Fibroblast of skin of back (primary cell): ENCODE results near the gene IFIT1.
"Not testable (repeated sequence)": the region's sequence is repeated elsewhere in the genome, so short reads cannot be mapped to it uniquely, and the experiment has no call there.

Experiments used
- DNase-seq: peaks from one replicate; pipeline ENCODE4 v3.0.0-alpha.2; 2013

IFIT1 gene

DNA sequence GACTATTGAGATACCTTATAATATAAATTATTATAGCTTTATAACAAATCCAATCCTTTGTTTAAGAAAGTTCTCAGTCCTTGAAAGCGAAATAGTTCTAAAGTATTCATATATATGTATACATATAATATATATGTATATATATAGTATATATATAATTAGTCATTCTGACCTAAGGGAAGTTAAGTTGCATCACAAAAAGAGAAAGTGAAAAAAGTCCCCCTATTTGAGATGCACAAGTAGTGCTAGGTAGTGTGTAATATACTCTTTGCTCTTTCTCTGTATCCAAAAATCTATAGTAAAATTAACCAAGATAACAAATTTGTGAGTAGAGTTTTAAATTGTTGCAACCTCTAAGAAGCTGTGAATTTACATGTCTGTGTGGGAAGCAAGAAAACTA lies 27.9 kb upstream of the IFIT1 start:
- DNase-seq = no peak

DNA sequence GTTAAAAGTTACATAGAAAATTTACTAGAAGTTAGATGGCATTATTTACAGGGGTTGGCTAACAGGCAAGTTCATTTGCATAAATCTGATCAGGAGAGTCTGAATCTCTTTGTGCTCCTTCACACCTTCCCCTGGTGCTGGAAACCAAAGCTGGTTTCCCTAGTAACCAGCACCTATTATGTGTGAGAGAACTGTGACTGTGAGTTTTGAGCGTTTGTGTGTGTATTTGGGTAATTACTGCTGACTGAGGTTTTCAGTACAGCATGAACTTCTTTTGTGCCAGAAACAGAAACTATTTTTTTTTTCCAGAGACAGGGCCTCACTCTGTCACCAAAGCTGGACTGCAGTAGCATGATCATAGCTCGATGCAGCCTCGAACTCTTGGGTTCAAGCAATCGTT lies 24.9 kb upstream of the IFIT1 start:
- no peak for DNase-seq

DNA sequence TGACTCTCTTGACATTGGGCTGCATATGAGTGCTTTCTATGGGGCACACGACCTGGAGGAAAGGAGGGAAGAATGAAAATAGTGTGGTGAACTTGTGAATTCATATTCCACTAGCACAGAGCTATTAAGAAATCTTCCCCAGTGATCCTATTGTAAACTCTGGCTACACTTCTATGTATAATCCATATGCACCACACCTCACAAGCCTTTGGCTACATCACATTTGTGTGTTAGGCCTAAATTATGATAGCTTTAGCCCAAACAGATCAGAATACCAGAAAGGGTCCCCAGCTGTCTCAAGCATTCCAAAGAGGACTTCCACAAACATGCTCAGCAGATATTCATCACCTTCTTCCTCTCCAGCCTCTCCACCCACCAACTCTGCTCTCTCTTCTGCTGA lies 24.3 kb upstream of the IFIT1 start:
- DNase-seq = no peak

DNA sequence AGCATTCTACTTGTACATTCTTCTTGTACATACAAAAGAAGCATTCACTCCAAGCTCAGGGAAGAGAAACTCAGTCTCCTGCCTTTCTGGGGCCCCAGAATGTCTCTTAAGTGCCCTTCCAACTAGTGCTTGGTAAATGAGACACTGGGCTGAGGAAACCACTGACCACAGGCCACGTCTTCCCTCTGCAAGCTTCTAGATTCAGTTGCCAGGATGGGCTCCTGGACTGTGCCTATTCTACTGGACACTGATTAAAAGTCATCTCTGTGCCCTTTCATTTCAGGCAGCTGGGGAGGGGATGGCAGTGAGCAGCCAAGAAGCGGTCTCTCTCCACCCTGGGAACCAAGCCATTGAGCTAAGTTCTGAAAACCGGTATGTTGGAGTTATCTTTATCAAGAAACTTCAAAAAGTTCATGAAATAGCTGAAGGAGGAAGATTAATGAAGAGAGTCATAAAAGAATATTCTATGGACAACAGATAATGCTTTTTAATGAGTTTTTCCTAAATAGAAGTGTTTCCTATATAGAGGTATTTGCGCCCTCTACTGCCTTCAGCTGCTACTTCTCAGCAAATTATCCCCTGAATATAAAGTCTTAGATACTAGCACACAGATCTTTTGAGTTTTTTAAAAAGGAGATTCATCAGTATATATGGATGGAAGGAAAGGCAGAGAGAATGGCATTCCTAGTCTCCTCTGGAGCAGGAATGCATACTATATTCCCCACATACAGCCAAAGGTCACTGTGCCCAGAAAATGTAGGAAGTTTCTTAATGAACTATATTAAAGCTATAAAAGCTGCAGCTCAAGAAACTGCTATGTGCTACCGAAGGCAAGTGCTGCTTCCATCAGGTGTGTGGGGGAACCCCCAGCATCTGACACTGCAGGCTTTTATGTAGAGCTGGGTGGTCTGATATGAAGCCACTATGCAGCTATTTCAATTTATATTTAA lies 23.0 kb upstream of the IFIT1 start:
- DNase-seq = peak; percentile 45

DNA sequence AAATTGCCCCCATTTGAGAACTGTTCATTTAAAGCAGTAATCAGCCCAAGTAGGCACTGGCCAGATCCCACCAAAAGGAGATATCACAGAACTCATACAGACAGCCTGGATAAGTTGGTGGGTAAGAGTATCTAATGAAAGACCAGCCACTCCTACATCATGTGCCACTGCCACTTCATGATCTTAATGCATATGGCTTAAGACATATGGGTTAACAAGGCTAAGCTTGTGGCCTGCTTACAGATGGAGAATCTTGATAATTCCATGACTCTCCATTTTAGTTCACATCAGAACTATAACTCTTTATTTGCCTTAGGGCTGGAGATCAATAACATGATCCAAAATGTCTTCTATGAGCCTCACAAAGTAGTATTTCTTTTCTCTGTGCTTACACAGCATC lies 21.3 kb upstream of the IFIT1 start:
- no peak for DNase-seq

DNA sequence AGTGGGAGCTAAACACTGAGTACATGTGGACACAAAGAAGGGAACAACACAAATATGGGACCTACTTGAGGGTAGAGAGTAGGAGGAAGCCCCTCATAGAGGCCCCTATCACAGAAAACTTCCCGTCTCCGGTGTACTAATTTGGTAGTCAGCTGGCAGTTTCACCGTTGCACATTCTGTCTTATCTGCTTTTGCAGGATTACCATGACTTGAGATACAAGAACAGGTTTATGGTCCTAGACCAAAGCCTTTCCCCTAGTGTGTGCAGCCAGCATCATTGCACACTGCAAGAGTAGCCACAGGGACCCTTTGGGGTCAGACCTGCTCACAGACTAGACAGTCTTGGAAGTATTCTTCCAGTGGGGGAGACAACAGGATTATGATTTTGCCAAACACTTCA lies 20.4 kb upstream of the IFIT1 start:
- DNase-seq = no peak

DNA sequence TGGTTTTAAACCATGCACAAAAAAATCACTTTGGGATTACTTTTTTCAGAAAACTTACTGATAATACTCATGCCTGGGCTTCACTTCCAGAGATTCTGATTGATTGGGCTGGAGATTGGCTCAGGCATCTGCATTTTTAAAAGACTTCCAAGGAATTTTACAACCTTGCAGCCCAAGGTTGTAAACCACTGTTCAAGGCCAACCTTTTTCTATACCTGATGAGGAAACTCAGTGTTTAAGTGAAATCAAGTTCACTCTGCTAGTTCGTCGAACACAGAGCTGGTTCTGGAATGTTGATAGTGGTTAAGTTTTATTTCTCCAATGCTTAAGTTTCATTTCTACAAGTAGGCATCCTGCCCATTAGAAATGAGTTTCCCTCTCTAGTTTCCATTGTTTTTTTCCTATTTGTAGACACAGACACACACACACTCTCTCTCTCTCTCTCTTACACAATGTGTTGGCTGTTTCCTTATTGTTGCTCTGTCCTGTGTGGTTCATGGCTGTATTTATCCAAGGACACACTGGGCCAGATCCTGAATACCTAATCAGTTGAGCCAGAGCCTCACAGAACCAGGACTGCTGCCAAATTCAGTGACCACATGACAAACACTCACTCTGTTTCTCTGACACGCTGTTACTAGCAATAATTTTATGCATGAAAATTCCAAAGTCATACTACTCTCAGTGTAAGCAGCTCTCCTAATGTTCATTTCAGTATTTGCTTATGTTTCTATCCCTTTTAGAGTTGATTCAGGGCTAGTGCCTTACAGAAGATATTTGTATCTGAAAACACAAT lies 18.3 kb upstream of the IFIT1 start:
- DNase-seq = peak; percentile 82

DNA sequence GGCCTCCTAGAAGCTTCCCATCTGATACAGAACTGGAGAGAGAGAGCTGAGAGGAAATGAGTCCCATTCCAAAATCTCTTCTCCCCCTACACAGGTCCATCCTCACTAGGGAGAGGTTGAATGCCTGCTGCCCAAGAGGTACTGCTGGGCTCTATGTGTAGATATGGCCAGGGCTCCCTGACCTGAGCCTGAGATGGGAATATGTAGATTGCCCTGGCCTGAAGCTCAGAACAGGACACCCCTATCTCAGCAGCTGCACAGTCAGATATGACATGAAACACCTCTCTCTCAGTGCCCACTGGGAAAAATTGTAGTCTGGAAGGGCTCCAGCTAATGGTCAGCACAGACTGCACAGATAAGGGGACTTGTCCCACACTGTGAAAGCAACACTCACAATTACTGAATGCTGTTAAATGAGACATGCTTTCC lies 17.7 kb upstream of the IFIT1 start:
- DNase-seq = no peak

DNA sequence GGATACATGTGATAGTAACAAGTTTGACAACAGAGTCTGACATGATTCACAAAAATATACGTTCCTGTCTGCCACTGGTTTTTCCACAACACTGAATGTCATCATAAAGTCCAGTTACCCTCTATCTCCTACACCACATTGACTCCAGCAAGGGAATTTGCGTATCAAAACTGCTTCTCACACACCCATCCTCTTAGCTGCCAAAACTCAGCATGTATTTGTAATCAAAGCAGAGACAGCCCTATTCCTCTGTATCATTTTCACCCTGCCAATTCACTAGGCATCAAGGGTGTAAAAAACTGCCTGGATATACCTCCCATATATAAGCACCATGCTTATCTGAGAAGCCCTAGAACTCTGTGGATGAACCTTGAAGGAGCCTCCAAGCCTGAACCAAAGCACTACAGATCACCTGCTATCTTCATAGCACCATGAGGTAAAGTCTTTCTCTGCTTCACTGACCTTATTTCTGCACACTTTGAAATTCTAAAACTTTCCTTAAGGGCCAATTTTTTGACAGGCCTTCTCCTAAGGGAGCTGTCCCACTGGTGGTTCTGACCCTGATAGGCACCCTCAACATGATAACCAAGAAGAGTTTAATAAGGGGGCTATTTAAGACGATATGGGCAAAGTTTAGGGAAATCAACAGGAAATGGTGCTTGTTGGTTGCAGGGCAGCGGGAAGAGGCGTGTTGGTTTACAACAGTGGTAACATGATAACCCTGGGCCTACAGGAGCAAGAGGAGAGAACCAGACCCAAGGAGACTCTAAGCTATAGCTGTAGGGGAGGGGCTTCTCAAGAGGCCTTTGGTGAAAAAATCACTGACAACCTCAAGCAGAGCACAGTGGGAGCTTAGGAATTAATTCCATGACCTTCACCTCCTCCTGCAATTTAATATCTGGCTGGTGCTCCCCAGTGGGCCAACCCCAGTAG lies 14.5 kb upstream of the IFIT1 start, which contains the start of gene IFIT1B:
Gene IFIT1B (plus strand): TSS at position 352 of the 933 bp plus-strand sequence. CDS start 80 bp downstream, at position 432.
- DNase-seq = no peak

DNA sequence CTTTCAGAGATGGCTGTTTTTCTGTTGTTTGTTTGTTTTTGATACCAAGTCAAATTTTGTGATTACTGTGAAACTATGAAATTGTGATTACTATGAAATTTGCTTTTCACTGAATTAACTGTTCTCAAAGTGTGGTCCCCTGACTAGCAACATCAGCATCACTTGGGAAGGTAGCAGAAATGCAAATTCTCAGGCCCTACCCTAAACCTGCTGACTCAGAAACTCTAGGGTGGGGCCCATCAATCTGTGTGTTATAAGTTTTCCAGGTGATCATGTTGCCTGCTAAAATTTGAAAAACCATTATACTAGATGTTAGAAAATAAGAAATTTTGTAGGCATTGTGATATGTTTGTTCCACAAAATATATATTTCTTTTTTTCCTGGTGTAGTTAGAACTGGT lies 13.3 kb upstream of the IFIT1 start:
- DNase-seq = no peak

DNA sequence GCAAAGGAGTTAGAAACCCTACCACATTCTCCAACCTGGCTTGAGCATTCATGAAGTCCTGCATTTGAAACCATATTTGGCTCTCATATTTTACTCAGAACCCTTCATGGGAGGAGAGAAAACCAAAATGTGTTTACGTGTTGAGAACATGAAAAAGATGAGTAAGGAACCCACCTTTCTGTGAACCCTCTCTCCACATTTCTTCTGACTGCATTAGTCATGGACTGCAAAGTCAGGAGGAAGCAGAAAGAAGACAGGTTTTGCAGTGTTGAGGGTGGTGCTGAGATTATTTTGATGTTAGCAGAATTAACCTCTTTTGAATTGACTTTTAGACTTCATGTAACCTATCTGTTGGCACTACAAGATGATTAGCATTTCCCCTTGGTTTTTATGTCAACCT lies 9.7 kb upstream of the IFIT1 start:
- DNase-seq = no peak

DNA sequence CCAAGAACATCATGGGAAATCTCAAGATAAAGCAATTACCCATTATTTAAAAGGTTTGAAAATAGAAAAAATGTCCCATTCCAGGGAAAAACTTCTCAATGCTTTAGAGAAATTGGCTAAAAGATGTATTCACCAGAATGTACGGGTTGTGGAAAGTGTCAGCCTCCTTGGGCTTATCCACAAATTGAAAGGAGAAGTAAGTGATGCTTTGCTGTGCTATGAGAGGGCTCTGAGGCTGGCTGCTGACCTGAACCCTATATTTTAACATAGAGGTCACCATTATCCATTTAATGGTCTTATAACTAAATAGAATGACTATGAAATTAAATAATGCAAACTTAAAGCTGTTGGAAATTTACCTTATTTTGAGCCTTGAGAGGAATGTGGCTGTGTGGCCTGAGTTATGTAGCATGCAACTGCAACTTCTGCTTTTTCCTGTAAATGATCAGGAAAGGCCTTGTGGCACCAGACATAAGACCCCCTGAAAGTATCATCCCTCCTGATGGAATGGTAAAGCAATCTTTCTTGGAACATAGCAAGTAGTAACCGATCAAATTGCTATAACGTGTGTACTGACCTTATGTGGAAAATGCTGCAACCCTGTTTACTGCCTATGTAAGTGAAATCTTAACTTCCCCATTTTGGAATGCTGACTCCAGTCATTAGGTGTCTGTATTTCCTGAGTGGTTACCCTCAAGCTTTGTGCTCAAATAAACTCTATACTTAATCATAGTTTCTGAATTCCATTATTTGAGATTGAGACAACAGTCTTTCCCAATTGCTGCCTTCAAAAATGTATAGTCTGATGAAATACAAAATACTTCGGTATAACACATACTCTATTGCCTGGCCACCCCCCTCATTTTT lies 7.7 kb upstream of the IFIT1 start:
- DNase-seq = no peak

DNA sequence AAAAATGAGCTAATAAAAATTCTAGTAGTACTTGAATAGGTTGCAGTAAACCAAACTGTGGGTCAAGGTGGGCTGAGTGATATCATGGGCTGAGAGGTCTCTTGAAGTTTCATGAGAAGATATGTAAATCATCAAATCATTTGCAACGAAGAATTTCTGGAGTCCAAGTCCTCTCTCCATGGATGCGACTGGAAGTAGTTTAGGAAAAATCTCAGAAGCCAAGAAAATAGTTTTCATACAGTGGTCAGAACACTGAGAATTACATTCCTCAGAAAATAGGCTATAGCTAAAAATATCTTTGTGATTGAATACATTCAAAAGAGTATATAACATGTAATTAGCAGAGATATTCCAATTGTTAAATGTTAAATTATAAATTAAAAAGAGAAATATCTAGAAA lies 3.6 kb upstream of the IFIT1 start:
- DNase-seq = peak; percentile 26

DNA sequence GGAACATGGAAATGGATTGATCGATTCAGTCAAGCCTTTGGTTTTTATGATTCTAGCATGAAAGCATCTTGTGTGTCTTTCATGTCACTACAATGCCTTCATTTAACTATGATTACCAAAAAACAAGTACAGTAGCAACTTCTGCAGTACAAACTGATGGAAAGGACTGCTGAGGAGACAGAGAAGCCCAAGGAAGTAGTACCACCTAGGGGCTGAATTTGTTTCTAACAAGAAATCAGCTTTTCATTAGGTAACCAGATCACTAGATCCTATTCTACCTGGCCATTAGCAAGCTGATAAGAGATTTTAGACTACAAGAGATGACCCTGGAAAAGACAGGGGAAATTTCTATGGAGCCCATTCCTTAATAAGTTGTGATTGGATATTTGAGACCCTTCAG lies 3.2 kb upstream of the IFIT1 start:
- DNase-seq = peak; percentile 36

DNA sequence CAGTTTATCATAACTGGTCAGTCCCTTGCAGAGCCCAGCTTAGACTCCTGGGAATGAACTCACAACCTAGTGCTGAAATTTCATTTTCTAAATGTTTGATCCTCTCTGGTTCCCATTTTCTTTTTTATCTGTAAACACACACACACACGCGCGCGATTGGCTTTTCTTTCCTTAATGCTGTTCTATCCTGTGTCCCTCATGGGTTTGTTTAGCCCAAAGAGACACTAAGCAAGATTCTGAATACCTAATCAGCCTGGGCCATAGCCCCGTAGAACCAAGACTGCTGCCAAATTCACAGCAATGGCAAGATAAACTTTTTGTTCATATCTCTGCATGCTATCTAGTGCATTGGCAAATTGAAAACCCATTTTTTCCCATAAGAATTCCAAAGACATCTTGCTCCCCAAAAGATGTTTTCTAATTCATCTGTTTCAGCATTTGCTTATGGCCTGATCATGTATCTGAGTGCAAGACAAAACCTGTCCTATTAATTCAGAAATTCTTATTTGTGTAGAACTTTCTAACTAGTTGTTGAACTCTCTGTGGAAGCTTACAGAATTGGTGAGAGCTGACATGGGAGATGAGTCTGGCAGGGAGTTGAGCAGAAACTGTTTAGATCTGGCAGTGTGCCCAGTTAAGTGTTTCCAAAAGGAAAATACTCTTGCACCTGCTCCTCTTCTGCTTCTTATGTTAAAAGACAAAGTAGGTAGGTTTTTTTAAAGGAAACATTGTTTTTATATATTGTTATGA lies 1.8 kb upstream of the IFIT1 start:
- no peak for DNase-seq

DNA sequence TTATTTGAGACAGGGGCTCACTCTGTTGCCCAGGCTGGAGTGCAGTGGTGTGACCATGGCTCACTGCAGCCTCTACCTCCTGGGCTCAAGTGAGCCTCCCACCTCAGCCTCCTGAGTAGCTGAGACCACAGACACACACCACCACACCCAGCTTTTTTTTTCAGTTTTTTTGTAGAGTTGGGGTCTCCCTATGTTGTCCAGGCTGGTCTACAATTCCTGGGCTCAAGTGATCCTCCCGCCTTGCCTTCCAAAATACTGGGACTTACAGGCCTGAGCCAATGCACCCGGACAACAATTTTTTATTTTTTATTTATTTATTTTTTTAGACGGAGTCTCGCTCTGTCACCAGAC lies 1.2 kb upstream of the IFIT1 start:
- DNase-seq = not testable (repeated sequence)

DNA sequence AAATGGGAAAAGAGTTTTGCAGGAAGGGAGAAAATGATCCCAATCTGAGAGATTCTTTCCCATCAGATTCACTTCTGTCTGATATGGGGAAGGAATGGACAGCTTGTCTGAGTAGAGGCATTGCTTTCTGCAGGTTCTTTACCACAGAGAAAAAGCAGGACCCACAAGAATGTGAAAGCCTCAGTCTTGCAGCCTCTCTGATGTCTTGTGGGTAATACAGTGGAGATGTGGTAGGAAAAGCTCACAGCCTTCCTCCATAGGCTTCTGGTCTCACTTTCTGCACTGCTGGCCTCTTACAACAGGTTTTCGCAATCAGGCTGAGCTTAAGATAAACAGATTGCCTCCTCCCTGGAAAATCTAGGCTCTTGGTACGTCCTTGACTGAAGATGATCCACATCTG lies 551 bp downstream of the IFIT1 start:
- DNase-seq = peak; percentile 38

DNA sequence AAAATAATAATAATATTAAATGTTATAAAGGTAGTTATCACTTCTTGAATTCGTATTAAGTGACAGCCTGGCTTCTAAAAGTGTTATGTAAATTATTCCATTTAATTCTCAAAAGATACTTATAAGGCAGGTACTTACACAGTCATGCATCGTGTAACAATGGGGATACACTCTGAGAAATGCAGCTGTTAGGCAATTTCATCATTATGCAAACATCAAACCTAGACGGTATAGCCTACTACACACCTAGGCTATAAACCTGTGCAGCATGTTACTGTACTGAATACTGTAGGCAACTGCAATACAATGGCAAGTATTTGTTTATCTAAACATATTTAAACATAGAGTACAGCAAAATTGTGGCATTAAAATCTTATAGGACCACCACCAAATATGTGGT lies 1.5 kb downstream of the IFIT1 start:
- no peak for DNase-seq

DNA sequence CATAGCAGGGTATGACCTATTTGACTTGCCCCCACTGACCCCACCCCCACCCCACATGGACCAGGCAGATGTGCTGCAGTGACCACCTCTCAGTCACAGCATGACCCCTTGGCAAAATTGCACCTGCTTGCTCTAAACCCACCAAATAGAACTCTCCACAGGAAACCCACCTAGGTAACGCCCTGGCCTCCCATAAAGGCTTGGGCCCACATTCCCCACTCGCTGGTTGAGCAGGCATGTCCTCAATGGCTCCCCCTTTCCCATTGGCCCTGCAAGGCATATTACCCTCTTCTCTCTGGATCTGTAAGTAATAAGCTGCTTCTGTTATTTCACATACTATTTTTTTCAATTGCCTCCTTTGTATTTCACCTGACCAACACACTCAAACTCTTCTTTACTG lies 2.7 kb downstream of the IFIT1 start:
- no peak for DNase-seq

DNA sequence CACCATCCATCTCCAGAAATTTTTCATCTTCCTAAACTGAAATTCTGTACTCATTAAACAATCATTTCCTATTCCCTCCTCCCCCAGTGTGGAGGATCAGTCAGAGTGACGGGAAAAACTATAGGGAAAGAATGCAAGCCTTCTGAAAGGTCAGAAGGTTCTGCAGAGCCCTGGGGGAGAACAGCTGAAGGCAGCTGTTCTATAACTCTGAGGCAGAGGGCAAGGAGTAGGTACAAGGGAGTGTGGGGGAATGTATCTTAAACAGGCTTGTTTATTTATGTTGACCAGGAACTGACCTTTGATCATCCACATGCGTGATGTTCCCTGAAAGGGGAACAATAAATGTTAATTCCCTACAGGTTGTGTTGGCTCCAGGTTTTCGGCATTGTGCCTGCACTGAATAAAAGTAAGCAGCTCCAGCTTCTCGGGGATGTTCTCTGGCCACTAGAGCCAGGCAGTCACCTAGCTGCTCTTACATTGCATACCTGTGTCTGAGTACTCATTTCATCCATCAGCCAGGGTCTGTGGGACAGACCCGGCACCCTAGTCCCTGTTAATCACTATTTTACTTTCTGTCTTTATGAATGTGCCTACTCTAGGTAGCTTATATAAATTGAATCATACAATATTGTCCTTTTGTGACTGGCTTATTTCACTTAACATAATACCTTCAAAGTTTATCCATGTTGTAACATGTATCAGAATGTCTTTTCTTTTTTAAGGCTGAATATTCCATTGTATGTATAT lies 5.8 kb downstream of the IFIT1 start:
- peak; percentile 41 for DNase-seq
